ENCODE results near the gene ZSCAN22. TPM values are rescaled to one million over a fixed set of nuclear protein-coding genes. Genes with fewer than 3 reads are reported as not detected.

ZSCAN22 gene
- total and polyA plus RNA-seq, 2 of the 13 experiments (the other 11 are each of a cell fraction or from before 2014, with no cell fraction given) = 2.5 to 3.5 TPM

DNA sequence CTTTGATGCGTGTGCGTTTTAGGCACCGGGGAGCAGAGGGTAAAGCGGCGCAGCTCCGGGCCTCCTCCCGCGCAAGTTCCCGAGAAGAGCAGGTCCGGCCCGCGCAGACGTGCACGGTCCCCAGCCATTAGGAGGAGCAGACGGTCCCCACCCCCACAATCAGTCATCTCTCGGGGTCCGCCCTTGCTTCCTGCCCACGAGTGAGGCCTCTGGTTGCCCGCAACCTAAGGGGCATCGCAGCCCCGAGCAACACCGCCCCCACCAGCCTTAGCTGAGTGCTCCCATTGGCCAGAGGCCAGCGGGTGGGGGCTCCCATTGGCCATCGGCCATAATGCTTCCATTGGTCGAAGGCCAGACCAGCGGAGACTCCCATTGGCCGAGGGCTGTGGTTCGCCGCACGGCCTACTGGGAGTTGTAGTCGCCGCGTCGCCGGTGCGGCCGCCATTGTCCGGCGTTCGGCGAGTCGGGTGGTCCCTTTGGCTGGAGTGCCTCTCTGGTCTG is 48.2 kb upstream of the ZSCAN22 start, which contains the start of gene ZNF8 (continued):
- no peak for TF ChIP-seq ZNF317 (CRISPR knock-in tag; IDR thresholded peaks at IDR 0.05)
- TF ChIP-seq ZMYM2 (CRISPR knock-in tag; IDR thresholded peaks at IDR 0.05) = 0 out of 2 replicates have a peak, but pooled peaks have one; percentile 24
- no peak for TF ChIP-seq ZNF496 (CRISPR knock-in tag; IDR thresholded peaks at IDR 0.05; ENCODE audit: insufficient replicate concordance)
- peak; percentile 14 for TF ChIP-seq HNRNPK (IDR thresholded peaks at IDR 0.05; ENCODE audit: low read depth, low read length, poor library complexity, severe bottlenecking)
- TF ChIP-seq, protein P1, sequence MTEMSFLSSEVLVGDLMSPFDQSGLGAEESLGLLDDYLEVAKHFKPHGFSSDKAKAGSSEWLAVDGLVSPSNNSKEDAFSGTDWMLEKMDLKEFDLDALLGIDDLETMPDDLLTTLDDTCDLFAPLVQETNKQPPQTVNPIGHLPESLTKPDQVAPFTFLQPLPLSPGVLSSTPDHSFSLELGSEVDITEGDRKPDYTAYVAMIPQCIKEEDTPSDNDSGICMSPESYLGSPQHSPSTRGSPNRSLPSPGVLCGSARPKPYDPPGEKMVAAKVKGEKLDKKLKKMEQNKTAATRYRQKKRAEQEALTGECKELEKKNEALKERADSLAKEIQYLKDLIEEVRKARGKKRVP (CRISPR knock-in tag; IDR thresholded peaks at IDR 0.05) = no peak
- TF ChIP-seq ZNF160 (CRISPR knock-in tag; IDR thresholded peaks at IDR 0.05) = no peak
- TF ChIP-seq, protein P2, sequence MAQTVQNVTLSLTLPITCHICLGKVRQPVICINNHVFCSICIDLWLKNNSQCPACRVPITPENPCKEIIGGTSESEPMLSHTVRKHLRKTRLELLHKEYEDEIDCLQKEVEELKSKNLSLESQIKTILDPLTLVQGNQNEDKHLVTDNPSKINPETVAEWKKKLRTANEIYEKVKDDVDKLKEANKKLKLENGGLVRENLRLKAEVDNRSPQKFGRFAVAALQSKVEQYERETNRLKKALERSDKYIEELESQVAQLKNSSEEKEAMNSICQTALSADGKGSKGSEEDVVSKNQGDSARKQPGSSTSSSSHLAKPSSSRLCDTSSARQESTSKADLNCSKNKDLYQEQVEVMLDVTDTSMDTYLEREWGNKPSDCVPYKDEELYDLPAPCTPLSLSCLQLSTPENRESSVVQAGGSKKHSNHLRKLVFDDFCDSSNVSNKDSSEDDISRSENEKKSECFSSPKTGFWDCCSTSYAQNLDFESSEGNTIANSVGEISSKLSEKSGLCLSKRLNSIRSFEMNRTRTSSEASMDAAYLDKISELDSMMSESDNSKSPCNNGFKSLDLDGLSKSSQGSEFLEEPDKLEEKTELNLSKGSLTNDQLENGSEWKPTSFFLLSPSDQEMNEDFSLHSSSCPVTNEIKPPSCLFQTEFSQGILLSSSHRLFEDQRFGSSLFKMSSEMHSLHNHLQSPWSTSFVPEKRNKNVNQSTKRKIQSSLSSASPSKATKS (CRISPR knock-in tag; IDR thresholded peaks at IDR 0.05) = no peak
- no peak for TF ChIP-seq ZNF615 (CRISPR knock-in tag; IDR thresholded peaks at IDR 0.05; ENCODE audit: borderline replicate concordance)
- TF ChIP-seq FOXP1 (IDR thresholded peaks at IDR 0.05) = no peak
- TF ChIP-seq FOXP1 (CRISPR knock-in tag; IDR thresholded peaks at IDR 0.05) = no peak
- TF ChIP-seq, protein P3, sequence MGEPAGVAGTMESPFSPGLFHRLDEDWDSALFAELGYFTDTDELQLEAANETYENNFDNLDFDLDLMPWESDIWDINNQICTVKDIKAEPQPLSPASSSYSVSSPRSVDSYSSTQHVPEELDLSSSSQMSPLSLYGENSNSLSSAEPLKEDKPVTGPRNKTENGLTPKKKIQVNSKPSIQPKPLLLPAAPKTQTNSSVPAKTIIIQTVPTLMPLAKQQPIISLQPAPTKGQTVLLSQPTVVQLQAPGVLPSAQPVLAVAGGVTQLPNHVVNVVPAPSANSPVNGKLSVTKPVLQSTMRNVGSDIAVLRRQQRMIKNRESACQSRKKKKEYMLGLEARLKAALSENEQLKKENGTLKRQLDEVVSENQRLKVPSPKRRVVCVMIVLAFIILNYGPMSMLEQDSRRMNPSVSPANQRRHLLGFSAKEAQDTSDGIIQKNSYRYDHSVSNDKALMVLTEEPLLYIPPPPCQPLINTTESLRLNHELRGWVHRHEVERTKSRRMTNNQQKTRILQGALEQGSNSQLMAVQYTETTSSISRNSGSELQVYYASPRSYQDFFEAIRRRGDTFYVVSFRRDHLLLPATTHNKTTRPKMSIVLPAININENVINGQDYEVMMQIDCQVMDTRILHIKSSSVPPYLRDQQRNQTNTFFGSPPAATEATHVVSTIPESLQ (CRISPR knock-in tag; conservative IDR thresholded peaks at IDR 0.05) = no peak
- TF ChIP-seq, protein P4, sequence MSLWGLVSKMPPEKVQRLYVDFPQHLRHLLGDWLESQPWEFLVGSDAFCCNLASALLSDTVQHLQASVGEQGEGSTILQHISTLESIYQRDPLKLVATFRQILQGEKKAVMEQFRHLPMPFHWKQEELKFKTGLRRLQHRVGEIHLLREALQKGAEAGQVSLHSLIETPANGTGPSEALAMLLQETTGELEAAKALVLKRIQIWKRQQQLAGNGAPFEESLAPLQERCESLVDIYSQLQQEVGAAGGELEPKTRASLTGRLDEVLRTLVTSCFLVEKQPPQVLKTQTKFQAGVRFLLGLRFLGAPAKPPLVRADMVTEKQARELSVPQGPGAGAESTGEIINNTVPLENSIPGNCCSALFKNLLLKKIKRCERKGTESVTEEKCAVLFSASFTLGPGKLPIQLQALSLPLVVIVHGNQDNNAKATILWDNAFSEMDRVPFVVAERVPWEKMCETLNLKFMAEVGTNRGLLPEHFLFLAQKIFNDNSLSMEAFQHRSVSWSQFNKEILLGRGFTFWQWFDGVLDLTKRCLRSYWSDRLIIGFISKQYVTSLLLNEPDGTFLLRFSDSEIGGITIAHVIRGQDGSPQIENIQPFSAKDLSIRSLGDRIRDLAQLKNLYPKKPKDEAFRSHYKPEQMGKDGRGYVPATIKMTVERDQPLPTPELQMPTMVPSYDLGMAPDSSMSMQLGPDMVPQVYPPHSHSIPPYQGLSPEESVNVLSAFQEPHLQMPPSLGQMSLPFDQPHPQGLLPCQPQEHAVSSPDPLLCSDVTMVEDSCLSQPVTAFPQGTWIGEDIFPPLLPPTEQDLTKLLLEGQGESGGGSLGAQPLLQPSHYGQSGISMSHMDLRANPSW (CRISPR knock-in tag; IDR thresholded peaks at IDR 0.05; ENCODE audit: borderline replicate concordance) = no peak; the same call in 1 of the 2 replicates
- TF ChIP-seq, protein P5, sequence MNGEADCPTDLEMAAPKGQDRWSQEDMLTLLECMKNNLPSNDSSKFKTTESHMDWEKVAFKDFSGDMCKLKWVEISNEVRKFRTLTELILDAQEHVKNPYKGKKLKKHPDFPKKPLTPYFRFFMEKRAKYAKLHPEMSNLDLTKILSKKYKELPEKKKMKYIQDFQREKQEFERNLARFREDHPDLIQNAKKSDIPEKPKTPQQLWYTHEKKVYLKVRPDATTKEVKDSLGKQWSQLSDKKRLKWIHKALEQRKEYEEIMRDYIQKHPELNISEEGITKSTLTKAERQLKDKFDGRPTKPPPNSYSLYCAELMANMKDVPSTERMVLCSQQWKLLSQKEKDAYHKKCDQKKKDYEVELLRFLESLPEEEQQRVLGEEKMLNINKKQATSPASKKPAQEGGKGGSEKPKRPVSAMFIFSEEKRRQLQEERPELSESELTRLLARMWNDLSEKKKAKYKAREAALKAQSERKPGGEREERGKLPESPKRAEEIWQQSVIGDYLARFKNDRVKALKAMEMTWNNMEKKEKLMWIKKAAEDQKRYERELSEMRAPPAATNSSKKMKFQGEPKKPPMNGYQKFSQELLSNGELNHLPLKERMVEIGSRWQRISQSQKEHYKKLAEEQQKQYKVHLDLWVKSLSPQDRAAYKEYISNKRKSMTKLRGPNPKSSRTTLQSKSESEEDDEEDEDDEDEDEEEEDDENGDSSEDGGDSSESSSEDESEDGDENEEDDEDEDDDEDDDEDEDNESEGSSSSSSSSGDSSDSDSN (CRISPR knock-in tag; IDR thresholded peaks at IDR 0.05) = peak; percentile 89
- no peak; the same call in 1 of the 2 replicates for TF ChIP-seq ZNF670 (CRISPR knock-in tag; IDR thresholded peaks at IDR 0.05; ENCODE audit: borderline replicate concordance)
- peak; percentile 40 for TF ChIP-seq ZNF781 (CRISPR knock-in tag; IDR thresholded peaks at IDR 0.05; ENCODE audit: borderline replicate concordance, not compliant biosample characterization)
- TF ChIP-seq BCL6 (CRISPR knock-in tag; IDR thresholded peaks at IDR 0.05) = no peak; the same call in 1 of the 2 replicates
- TF ChIP-seq KLF9 (CRISPR knock-in tag; IDR thresholded peaks at IDR 0.05; ENCODE audit: low read depth) = 0 out of 2 replicates have a peak, but pooled peaks have one; percentile 68
- TF ChIP-seq, protein P6, sequence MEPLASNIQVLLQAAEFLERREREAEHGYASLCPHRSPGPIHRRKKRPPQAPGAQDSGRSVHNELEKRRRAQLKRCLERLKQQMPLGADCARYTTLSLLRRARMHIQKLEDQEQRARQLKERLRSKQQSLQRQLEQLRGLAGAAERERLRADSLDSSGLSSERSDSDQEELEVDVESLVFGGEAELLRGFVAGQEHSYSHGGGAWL (CRISPR knock-in tag; IDR thresholded peaks at IDR 0.05) = peak; percentile 69; the same call in 1 of the 2 replicates
- peak; percentile 89; the same call in 1 of the 2 replicates for TF ChIP-seq ZNF83 (CRISPR knock-in tag; IDR thresholded peaks at IDR 0.05; ENCODE audit: borderline replicate concordance)
